DMS53 (cell line): ENCODE data around the gene TNS1.
"Not testable (repeated sequence)": the region's sequence is repeated elsewhere in the genome, so short reads cannot be mapped to it uniquely, and the experiment has no call there.

ENCODE experiments used
- DNase-seq: peaks from one replicate; lab custom pipeline; 2025; lab: John Stamatoyannopoulos, UW

The TNS1 gene

DNA sequence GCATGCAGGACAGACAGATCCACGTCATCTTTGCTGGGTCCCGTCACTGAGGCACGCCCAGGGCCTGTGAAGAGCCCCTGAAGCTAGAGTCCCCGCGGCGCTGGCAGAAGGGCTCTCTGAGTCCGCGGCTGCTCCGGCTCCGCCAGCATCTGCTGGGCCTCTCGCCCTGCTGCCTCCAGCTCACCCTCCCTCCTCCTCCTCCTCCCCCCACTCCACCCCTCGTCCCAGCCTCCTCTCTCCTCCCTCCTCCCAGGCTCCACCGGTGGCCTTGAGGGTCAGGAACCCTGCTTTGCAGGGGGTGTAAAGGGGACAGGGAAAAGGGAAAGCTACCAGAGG is at the start of gene TNS1:
TNS1 (minus strand) TSS at position 151 of the 336 bp plus-strand sequence; CDS start at position 28, 123 bp downstream.
- no peak for DNase-seq

DNA sequence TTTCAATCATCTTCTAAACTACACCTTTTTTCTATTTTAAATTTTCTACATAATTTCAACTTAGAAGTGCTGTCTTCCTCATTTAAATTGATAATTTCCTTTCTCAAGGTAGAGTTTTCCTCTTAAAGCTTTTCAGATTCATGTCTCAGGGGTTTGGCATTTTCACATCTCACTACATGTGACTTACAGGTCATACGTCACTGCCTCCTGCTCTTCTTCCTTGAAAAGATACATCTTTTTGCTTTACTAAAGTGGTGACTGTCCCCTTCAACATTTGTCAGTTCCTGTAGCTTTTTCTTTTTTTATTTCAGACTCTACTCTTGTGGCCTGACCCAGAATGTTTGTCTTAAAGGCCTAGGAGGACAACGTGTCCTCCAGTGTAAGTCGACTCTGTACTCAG is 49.1 kb upstream of the TNS1 start:
- DNase-seq: no peak

- DNase-seq: no peak
Observed at GRCh38 chr2:218047536-218048225, 44.9 kb upstream of the TNS1 start.

DNA sequence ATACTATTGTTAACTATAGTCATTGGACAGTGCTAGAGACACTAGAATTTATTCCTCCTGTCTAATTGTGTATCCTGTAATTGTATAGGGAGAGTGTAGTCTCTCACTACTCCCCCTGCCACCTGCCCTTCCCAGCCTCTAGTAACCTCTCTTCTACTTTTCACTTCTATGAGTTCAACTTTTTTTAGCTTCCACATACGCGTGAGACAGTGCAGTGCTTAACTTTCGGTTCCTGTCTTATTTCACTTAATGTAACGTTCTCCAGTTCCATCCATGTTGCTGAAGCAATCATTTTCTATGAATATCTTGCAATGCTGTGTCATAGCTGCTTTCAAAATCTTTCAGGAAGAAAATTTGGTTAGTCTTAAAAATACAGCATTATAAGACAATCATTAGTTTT is 43.4 kb upstream of the TNS1 start:
- DNase-seq: no peak

DNA sequence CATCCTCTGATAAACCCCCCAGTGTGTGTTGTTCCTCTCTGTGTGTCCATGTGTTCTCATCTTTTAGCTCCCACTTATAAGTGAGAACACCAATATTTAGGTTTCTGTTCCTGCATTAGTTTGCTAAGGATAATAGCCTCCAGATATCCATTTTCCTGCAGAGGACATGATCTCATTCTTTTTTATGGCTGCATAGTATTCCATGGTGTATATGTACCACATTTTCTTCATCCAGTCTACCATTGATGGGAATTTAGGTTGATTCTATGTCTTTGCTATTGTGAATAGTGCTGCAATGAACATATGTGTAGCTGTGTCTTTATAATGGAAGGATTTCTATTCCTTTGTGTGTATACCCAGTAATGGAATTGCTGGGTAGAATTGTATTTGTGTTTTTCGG is 41.8 kb upstream of the TNS1 start:
- not testable (repeated sequence) for DNase-seq

GRCh38 chr2:218043701-218044109 is 40.9 kb upstream of the TNS1 start:
- no peak for DNase-seq

DNA sequence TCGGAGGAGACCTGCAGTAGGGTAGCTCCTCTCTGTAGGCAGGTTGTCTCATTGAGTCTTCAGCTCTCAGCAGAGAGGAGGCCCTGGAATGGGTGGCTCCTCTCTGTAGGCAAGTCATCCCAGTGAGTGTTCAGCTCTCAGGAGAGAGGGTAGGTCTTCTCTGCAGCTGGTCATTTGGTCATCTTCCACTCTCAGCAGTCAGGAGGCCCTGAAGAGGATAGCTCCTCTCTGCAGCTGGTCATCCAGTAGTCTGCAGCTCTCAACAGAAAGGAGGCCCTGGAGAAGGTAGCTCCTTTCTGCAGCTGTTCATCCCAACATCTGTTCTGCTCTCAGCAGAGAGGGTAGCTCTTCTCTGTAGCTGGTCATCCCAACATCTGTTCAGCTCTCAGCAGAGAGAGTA is 40.3 kb upstream of the TNS1 start:
- DNase-seq: no peak

GRCh38 chr2:218041302-218042168 is 38.7 kb upstream of the TNS1 start:
- DNase-seq: no peak

GRCh38 chr2:218040883-218041282 is 38.1 kb upstream of the TNS1 start:
- DNase-seq: no peak

DNA sequence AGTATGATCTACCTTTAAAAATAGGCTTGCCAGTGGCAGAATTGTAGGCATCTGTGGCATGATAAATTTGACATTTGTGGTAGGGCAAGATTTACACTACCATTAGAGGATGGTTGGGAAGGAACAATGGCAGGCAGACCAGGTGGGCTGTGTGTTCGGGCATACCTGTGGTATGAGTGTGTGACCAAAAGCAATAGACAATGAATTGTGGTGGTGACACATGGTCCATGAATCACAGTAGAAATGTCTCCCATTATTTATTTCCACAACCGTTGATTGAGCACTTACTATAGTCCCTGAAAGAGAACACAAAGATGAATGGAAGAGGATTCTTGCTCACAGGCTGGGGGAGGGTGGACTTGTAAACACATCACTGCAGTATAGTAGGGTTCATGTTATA is 36.4 kb upstream of the TNS1 start:
- DNase-seq: no peak

- DNase-seq: no peak
Observed at GRCh38 chr2:218036371-218036770, 33.6 kb upstream of the TNS1 start.

DNA sequence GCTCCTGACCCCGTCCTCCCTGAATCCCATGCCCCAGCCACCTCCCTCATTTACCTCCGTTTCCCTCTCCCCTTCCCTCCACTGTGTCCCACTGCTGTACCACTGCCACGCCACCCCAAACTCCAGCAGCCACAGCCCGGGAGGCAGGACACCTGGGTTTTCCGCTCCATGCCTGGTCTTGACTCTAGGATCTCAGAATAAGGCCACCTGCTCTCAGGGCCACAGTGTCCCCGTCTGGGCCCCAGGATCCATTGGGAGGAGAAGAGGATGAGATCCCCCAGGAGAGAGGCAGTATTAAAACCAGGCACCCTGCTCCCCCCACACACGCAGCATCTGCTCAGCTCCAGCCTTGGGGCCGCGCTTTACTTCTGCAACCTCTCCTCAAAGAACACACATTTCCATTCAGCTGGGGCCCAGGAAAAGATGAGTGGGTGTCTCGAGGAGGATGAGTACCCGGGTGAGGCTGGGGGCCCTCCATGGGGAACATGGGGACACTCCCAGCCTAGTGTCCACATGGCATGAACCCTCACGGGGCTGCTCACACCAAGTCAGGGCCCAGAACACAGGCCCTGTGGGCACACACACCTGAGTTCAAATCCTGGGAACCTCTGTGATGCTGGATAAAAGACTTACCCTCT is 32.8 kb upstream of the TNS1 start:
- DNase-seq: no peak

DNA sequence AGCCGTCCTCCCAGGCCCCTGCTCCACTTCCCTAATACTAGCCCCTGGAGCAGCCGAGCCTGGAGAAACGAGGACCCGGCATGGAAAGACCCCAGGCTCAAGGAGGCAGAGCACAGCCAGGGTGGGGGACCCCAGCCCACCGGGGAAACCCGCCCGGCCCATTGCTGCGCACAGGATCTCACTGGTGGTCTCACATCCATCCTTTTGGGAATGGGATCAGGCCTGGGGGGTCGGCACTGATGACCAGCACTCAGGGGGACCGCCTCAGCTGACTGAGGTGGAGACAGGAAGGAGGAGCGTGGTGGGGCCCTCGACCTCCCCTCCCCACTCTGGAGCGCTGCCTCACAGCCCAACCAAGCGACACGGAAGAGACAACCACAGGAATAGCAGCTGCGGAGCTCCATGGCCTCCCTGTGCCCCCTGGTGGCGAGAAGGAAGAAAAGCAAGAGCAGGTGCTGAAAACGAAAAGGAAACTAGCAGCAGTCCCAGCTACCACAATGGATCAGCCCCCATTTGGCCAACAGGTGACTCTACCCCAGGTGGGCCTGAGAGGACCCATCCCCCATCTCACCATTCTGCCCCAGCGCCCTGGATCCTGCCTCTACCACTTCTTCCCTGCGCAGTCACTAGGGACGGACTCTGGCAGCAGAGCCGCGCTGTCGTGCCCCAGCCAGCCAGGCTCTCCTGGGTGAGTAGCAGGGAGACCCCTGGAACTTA is 31.9 kb upstream of the TNS1 start:
- DNase-seq: peak; percentile 86

DNA sequence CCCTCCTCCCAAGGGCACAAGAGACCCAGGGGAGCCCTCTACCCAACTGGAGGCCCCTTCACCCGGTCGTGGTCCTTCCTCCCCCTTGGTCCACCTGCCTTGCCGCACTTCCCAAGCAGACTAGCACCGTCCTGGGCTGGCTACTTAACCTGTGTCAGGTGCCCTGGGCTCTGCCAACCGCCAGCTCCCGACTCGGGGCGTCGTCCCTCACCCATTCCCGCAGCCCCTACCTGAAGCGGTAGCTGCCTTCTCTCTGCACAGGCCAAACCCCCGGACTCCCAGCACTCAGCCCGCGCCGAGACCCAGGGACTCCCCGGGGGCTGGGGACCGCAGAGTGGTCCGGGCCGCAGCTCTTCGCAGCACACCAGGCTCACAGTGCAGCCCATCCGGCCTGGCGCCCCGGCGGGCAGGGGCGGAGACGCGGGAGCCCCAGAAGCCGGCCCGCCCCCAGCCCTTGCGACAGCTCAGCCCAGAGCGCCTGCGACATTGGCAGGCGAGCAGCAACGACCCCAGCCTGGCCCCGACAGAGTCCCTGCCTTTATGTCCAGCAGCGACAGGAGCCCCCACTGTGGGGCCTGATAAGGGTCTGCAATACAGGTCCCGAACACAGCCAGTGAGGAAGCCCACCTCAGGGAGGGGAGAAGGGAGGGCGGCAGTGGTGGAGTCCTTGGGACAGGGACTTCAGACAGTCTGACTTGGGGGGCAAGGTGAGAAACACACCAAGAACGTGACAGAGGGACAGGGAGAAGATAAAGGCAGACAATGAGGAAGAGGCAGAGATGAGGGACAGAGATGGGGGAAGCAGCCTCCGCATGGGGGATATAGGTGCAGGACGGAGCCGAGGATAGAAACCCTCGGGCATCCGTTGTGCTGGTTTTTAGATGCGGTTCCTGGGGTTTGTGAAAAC is 31.0 kb upstream of the TNS1 start:
- peak; percentile 15 for DNase-seq

GRCh38 chr2:218033208-218033589 is 30.4 kb upstream of the TNS1 start:
- peak; percentile 17 for DNase-seq

DNA sequence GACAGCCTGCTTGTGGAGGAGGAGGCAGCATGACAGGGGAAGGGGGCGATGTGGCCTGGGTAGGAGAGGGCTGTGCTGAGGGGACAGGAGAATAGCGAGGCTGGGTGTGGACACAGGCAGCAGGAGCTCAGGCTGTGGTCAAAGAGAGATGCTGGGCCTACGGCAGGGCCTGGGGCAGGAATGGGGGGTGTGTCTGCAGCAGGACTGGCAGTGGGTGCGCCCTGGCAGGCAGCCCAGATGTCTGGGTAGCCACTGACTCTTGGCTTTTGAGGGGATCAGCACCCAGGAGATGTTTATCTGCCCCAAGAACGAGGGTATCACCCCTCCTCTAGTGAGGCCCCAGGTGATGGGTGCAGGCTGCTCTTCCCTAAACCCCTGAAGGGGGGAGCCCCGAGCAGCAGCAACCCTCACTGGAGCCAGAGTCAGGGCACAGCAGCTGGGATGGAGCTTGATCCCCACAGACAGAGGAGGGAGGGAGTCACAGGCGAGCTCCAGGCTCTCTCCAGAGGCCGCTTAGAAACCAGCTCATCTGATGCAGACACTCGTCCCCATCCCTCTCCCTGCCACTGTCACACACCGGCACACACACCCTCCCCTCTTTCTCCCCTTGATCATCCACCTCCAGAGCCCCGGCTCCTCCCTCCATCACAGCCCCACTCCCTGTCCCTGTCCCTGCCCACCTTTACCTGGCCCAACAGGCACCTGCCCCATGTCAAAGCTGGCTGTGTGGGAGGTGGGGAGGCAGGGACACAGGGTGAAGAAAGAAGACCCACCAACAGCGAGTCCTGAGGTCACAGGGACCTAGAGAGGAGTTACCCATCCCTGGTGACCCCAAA is 29.8 kb upstream of the TNS1 start:
- DNase-seq: no peak

DNA sequence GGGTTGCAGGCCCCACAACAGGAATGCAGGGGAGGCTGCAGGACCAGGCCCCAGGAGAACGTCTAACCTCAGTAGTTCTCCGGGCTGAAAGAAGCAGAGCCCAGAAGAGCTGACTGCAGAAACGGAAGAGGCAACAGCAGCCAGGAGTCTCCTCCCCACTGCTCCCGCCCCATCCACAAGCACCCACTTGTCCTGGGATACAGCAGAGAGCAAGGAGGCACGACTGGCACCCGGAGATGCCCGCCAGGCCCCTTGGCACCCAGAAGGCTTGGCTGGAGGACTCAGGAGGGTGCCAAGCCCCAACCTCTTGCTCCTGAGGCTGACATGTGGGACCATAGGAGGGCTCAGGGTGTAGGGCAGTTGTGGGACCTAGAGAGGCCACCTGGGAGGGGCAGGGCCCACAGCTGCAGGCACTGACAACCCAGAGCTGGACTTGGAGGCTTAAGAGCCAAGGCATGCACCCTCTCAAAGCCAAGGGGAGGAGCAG is 29.0 kb upstream of the TNS1 start:
- no peak for DNase-seq

DNA sequence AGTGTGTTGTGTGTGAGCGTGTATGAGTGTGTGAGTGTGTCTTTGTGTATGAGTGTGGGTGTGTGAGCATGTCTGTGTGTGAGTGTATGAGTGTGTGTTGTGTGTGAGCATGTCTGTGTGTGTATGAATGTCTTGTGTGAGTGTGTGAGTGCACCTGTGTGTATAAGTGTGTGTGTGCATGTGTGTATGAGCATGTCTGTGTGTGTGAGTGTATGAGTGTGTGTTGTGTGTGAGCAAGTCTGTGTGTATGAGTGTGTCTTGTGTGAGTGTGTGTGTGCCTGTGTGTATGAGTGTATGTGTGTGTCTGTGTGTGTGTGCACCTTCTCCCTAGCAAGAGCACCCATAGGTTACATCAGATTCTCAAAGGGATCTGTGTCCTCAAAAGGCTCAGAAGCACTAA is 28.5 kb upstream of the TNS1 start:
- DNase-seq: no peak

- no peak for DNase-seq
Observed at GRCh38 chr2:218030409-218031195, 27.8 kb upstream of the TNS1 start.
